GM21515 (cell line): ENCODE data around the gene GHRL.

Experiments
- ATAC-seq: cut with Tn5 transposase; IDR thresholded peaks from one replicate; pipeline ENCODE4 v1.9.1; 2021; ENCODE audit not compliant: unreplicated experiment

GHRL gene, protein sequence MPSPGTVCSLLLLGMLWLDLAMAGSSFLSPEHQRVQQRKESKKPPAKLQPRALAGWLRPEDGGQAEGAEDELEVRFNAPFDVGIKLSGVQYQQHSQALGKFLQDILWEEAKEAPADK

DNA sequence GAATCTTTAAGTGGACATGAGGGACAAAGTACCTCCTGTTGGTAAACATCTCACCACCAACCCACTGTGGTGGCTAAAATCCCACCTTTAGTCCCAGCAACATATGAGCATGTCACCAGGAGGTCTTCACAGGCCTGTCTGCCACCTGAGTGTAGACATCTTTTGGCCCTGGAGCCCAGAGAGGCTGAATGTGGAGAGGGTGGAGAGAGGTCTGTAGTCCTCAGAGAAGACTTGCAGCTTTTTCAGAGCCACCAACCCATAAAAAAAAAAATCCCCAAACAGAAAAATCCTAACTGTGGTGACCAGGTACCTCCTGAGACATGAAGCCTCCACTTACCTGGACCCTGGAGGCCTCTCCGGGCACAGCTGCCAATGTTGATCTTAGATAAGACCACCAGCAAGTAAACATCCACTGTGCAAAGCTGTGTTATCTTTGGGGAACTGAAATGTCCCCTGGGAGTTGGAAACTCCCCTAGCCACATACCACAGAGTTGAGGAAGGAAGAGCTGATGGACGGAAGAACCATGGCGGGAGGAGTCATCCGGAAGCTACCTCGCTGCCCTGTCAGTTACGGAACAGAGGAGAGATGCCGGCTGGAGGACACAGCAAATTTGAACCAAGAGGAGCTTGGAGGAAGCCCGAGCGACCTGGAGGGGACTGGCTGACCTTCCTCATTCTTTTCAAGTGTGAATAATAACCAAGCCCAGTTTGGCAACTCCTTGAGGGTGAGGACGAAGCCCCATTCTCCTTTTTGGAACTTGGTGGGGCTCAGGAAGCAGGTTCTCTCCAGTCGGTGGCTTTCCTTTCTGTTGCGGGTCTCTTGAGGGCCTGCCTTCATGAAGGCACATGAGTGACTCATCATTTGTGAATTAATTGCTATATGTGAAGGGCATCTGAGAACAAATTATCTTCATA, at the start of gene GHRL:
TSS of gene GHRL (minus strand) at position 443 of the 915 bp plus-strand sequence. CDS start 2,767 bp downstream, outside the sequence.
- ATAC-seq = peak; percentile 58

DNA sequence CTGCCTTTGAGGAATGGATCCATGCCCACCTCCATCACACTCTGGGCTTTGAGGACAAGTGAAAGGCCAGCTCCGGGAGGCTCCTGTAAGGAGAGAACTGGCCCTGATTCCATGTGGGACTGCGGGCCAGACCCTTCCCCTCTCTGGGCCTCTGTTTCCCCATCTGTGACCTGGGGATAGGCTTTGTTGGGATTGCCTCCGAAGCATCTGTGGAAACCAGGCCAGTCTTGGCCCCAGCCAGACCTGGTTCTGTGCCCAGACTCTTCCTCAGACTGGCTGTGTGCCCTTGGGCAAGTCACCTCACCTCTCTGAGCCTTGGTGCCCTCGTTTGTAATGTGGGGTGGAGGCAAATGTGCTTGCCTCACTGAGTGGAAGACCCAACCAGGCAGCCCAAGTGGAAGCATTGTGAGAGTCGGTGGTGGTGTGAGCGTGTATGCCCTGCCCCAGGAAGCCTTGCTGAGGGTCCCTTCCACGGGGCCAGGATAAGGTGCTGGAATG, 49.2 kb upstream of the GHRL start:
- no peak for ATAC-seq

DNA sequence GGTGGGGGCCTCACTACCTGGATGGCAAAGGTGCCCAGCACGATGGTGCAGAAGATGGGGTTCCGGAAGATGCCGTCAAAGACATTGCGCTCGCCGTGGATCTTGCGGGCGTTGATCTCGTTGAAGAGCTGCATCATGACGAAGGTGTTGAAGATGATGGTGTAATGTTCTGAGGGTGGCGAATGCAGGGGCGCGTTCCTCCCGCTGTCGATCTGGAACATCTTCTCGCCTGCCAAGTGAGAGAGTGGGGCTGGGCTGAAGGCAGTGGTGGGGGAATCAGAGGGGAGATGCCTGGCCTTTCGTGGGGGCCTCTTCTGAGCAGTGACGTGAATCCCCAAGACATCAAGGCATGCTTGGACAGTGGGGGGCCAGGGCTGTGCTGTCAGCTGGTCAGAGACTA, 47.7 kb upstream of the GHRL start:
- ATAC-seq = no peak

DNA sequence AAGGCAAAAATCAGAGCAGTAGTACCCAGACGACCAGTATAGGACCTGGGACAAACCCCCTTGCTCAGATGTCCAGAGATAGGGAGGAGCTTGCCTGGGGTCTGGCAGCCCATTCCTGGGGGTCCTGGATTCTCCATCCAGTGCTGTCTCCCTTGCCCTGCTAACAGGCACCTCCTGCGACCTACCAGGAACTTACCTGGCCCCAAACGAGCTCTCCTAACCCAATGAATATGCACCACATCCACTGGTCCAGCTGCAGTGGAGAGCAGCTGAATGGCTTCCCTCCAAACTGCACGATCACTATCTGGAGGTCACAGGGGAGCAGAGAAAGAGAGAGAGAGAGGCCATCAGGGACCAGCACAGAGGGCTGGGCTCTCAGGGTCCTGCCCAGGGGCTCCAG, 47.3 kb upstream of the GHRL start:
- no peak for ATAC-seq

DNA sequence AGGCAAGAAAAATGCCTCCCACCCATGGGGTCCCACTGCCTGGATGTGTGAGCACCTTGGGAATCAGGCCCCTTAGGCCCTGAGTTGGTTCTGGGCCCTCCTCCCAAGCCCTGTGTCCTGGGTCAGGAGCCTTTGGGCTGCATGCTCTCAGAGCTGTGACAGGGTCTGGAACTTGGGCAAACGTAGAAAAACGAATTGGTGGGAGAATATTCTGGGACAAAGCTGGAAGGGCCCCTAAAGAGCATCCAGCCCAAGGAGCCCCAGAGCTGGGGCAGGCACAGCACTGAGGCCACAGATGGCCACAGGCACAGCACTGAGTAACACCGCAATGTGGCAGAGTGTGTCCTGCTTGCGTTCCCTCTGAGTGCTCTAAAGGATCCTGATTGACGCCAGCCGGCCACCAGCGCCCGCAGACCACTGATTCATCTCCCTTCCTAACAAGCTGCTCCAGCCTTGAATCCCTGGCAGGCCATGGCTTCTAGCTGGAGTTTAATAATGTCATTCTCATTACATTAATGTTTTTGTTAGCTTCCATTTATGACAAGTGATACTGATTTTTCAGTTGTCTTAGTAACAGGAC, 46.7 kb upstream of the GHRL start:
- no peak for ATAC-seq

DNA sequence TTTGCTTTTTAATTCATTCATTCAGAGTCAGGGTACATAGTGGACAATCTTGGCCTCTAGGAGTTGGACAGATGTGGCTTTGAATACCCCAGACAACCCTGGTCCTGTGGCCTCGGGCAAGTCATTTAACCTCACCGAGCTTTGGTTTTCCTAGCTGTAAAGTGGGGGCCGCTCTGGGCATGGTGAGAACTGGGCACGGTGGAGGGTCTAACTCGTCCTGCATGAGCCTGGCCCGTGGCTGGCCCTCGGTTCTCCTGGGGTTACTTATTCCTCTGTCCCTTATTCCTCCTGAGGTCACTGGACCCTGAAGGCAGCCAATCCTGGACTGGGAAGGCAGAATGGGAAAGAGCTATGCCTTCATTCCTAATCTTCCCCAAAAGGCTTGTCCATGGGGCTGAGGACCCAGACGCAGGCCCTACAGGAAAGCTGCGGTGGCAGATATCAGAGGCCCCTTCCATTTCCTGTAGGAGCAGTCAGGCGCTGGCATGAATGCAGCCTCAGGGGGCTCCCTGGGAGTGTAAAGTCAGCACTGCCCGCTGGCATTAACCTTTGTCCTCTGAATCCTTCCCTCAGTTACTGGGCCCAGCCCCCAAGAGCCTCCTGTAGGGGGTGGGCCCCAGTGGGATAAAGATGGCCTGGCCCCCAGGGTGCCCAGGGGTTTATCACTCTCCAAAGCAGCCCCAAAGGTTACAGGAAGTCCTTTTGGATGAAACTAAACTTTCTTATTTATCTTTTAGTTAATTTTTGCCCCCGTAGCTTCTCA, 46.0 kb upstream of the GHRL start:
- ATAC-seq = no peak

DNA sequence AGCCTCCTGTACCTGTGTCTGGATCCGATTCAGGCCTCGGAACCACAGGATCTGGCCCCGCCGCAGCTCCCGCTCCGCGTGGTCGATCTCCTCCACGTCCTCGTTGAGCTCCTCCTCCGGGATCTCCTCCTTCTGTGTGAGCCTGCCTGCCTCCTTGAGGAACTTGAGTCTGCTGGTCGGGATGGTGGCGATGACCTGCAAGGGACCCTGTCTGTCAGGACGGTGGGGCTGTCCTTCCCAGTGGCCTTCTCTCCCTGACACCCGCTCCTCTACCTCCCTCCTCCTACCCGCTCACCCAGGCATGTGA, 45.4 kb upstream of the GHRL start:
- no peak for ATAC-seq

DNA sequence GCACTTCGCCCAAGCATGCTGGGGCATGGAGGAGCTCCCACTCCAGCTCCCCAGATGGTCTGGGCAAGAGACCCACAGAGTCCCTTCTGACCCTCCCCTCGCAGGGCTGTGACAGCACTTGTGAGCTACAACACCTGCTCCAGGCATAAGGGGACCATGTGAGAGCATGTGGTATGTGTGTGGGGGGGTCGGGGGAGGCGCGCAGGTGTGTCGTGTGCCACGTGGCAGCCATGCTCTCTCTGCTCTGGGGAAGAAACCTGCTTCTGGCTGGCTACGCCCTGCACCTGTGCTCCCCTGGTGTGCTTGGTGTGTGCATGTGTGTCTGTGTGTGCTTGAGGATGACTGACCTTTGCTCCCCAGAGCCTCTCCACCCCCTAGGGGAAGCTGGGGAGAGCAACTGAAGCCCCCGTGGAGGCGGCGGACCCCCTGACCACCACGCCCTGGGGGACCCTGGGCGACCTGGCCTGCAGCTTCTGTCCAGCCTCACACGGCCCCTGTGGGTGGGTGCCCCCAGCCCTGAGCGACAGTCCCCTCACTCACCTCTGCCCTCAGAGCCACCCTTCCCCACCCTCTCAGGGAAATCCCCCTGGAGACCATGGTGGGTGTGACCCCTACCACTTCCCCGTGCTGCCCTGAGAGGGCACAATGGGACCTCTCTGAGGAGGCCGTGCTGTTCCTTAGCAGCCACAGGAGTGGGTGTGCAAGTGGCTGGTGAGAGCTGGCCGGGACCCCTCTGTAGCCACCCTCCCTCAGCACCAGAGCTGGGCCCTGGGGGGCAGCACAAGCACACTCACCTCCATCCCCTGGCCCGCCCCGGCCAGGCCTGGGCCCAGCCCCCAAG, 44.8 kb upstream of the GHRL start:
- ATAC-seq = no peak

DNA sequence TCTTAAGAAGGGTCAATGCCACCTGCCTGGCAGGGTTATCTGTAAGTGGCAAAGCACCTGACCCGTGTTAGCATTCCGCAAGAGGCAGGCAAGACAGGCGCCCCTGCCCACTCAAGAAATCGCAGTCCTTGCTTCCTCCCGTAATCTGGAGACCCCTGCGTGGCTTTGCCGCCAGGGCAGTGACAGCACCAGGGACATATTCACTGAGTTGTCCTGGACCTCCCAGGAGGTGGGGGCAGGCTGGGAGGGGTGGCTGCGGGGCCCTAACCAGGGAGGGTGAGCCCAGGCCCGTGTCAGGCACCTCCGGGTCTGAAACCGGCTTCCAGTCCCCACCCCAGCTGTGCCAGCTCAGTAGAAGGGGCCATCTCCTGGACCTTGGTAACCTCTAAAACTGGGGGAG, 44.0 kb upstream of the GHRL start:
- no peak for ATAC-seq

DNA sequence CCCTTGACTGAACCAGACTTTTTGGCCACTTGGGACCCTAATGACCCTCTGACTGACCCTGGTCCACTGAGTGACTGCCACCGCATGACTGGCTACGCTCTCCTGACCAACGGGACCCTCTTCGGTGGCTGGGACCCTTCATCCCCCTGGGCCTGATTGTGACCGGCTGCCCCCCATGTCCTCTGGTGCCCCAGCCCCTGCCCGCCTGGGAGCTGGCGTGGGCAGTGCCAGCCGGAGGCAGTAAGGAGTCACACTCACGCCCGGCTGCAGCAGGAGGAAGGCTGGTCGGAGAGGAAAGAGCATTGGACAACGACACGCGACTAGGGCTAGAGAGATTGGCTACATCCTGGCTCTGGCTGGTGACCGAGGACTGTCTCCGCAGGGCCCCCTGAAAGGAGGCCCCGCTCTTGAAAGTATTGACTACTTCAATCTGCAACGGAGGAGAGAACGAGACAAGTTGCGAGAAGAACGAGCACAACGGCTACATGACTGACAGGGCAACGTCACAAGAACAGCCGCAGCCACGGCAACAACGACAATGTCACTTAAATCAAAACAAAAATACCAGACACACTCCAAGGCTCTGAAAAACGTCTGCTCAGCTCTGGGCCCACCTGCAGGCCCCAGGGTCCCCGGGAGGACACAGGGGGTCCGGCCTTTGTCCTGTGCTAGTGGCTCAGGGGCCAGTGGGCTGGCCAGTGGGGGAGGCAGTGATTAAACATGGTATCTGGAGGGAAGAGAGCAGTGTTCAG, 43.3 kb upstream of the GHRL start:
- ATAC-seq = no peak

DNA sequence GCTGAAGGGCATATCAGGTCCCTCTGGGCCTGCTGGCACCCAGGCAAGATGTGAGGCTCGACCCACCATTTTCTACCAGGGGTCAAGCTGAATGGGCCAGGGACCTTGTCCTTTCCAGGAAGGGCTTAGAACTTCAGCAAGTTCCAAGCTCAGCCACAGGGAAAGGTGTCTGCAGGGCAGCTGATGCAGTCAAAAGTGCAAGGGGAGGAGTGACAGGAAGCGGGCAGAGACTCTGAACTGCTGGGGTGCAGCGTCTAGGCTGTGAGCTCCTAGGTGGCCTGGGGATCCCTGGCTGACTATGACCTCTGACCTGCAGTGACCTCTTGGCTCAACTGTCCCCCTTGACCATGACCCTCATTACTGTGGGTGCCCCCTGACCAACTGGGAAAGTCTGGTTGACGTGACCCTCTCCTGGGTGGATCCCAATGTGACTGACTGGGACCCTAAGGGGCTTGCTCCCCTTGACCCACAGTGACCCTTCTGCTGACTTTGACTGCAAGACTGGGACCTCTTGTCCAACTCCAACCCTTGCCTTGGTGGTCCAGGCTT, 42.5 kb upstream of the GHRL start:
- no peak for ATAC-seq

DNA sequence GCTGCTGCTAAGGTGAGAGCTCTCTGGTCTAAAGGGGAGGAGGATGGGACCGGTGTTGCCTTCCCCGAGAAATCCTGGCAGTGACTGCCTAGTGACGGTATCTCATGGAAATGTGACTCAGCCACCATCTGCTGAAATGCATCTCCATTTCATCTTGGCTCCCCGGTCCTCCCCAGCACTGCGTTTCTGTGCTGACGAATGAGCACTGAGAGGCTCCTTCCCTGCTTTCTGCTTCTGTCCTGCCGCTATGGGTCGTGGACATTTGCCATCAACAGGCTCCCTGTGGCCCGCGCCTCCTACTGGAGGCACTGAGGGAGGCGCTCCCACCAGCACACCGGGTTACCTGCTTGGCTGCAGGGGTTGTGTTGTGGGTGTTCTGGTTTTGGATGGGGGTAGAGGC, 41.7 kb upstream of the GHRL start:
- no peak for ATAC-seq

DNA sequence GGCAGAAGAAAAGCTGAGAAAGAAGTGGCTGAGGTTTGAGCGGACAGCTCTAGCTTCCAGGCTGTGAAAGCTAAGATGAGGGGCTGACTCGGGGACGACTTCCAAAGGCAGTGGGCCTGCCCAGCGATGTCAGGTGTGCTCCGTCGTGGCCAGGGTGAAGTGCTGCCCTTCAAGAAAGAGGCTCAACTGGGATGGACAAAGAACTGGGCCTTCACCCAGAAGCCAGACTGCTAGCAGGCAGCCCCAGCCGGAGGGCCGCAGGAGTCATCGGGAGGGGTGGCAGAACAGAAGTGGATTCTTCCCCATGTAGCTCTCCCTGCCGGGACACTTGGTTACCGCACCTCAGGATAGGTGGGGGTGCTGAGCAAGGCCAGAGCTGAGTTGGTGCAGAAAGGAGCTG, 41.3 kb upstream of the GHRL start:
- ATAC-seq = no peak

DNA sequence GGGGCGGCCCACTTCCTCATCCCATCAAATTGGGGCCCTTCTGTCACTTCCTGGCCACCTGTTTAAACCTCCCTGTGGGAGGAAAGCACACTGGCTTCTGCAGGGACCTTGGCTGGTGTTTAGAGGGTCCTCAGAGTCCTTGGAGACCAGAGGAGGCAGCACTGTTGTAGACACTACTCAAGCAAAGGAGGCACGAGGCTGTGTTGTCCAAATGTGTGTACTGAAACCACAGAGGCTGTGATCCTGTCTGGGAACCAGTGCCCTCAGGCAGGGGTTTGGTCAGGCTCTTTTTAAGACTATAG, 40.6 kb upstream of the GHRL start:
- no peak for ATAC-seq

DNA sequence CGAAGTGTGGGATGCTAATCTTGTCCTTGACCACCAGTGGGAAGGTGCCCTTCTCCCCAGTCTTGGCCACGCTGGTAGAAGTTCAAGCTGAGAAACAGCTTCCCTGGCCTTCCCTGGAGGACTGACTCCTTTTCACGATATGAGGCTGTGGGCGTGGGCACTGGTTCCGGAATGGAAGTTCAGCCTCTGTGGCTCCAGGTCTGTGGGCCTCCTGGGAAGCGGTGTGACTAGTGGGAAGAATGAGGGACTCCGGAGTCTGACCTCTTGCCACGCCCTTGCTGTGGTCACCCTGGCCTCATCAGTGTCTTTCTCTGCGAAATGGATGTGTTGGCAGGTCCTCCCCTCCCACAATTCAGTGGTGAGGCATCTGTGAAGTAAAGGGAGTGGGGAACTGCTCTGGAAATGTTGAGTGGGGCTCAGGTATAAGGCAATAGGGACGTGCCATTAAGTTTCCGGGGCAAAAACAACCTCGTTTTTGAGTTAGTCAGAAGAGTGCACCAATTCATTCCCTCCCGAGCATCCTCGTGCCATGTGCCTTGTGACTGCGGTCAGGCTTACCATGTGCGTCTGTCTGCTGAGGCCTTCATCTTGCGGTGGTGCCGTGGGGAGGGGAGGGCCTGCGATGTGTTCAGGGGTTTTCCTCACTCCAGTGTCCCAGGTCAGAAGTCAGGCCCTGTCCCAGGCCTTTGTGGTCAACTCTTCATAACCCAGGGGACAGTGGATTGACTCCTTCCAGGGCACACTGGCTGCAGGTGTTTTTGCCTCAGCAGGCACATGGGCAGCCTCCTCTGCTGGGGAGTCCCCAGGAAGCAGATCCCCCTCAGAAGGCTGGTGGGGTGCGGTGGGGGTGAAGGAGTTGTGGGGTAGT, 40.0 kb upstream of the GHRL start:
- no peak for ATAC-seq

DNA sequence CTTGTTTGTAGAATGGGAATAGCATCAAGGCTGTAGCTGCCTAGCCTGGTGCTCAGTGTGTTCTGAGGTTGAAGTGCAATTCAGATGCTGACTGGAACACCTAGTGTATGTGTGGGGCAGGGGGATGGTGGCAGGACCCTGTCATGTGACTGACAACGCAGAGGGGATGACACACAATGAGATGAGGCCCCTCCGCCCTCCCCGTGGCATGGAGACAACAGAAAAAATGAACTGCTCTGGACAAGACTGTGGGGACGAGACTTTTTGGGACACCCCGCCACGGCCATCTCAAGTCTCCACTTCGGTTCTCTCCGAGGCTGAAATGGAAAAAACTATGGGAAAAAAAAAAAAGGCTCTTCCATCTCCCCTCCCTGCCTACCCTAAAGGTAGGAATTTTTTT, 38.6 kb upstream of the GHRL start:
- ATAC-seq = no peak

DNA sequence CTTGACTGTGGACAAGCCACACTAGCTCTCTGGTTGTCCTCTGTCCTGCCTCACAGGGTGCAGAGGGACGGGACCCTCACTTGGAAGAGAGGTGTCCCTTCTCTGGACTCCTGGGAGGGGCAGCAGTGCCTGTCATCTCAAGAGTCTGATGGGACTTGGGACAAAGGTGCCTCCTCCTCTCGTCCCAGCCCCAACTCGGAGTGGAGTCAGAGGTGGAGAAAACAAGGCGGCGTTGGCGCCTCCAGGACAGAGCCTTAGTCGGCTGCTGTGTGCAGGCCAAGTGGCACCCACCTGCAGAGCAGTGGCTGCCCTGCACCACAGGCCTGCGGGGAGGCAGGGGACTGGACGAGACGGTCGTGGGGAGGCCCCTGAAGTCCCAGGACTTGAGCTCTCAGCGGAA, 37.6 kb upstream of the GHRL start:
- ATAC-seq = no peak

DNA sequence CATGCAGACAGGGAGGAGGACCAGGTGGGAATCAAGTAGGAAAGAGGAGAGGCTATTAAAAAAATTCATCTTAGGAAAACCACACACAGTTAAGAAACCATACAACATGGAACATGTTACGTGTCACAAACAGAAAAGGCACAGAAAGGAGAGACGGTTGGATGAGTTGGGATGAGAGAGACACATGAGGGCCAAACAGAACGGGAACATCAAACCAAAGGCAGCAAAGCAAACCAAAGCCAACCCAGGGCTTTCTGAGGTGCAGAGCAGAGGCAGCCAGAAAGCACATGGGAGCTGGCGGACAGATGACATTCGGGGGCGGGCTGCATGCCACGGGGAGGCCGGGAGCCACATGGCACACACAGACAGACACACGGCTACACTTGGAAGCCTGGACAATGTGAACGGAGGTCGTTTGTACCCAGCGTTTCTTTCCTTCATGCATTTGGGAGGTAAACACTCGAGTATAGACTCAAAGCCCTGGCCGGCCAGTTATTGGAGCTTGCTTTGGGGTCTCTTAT, 36.8 kb upstream of the GHRL start:
- ATAC-seq = no peak
